HG03575 (cell line): ENCODE data around the gene CLCN4.

Experiments
- ATAC-seq: cut with Tn5 transposase; IDR thresholded peaks from one replicate; pipeline ENCODE4 v1.9.1; 2021; ENCODE audit not compliant: unreplicated experiment, insufficient number of reproducible peaks, low FRiP score; ENCODE audit errors: extremely low read depth

CLCN4 gene

GRCh38 chrX:10163031-10163430 lies 6.3 kb downstream of the CLCN4 start:
- ATAC-seq, result no peak

GRCh38 chrX:10164879-10165278 lies 8.1 kb downstream of the CLCN4 start:
- ATAC-seq, result no peak

- ATAC-seq, result no peak
Measured at GRCh38 chrX:10165580-10166247, 8.9 kb downstream of the CLCN4 start.

GRCh38 chrX:10166248-10166716 lies 9.5 kb downstream of the CLCN4 start:
- ATAC-seq, result no peak

- no peak for ATAC-seq
Measured at GRCh38 chrX:10166731-10167151, 10.0 kb downstream of the CLCN4 start.

- ATAC-seq, result no peak
Measured at GRCh38 chrX:10167573-10167972, 10.8 kb downstream of the CLCN4 start.

- ATAC-seq, result no peak
Measured at GRCh38 chrX:10168226-10168625, 11.5 kb downstream of the CLCN4 start.

GRCh38 chrX:10169175-10169574 lies 12.4 kb downstream of the CLCN4 start:
- no peak for ATAC-seq

GRCh38 chrX:10171249-10171648 lies 14.5 kb downstream of the CLCN4 start:
- no peak for ATAC-seq

GRCh38 chrX:10172877-10173276 lies 16.1 kb downstream of the CLCN4 start:
- no peak for ATAC-seq

GRCh38 chrX:10173331-10173900 lies 16.6 kb downstream of the CLCN4 start:
- no peak for ATAC-seq

GRCh38 chrX:10174051-10174450 lies 17.3 kb downstream of the CLCN4 start:
- ATAC-seq, result no peak

- no peak for ATAC-seq
Measured at GRCh38 chrX:10174810-10175209, 18.0 kb downstream of the CLCN4 start.

GRCh38 chrX:10175319-10175871 lies 18.6 kb downstream of the CLCN4 start:
- ATAC-seq, result no peak

- ATAC-seq, result no peak
Measured at GRCh38 chrX:10176121-10177003, 19.6 kb downstream of the CLCN4 start.

GRCh38 chrX:10177004-10177396 lies 20.2 kb downstream of the CLCN4 start:
- no peak for ATAC-seq

- ATAC-seq, result no peak
Measured at GRCh38 chrX:10177601-10178000, 20.8 kb downstream of the CLCN4 start.

- no peak for ATAC-seq
Measured at GRCh38 chrX:10178866-10179463, 22.2 kb downstream of the CLCN4 start.

- ATAC-seq, result no peak
Measured at GRCh38 chrX:10183760-10184159, 27.0 kb downstream of the CLCN4 start.
